ENCODE results near the gene UMODL1. TPM values are rescaled to one million over a fixed set of nuclear protein-coding genes. Genes with fewer than 3 reads are reported as not detected.

UMODL1 gene
- total and polyA plus RNA-seq, 2 donors (not counting 1 experiment from before 2014, with no cell fraction given), result not detected

DNA sequence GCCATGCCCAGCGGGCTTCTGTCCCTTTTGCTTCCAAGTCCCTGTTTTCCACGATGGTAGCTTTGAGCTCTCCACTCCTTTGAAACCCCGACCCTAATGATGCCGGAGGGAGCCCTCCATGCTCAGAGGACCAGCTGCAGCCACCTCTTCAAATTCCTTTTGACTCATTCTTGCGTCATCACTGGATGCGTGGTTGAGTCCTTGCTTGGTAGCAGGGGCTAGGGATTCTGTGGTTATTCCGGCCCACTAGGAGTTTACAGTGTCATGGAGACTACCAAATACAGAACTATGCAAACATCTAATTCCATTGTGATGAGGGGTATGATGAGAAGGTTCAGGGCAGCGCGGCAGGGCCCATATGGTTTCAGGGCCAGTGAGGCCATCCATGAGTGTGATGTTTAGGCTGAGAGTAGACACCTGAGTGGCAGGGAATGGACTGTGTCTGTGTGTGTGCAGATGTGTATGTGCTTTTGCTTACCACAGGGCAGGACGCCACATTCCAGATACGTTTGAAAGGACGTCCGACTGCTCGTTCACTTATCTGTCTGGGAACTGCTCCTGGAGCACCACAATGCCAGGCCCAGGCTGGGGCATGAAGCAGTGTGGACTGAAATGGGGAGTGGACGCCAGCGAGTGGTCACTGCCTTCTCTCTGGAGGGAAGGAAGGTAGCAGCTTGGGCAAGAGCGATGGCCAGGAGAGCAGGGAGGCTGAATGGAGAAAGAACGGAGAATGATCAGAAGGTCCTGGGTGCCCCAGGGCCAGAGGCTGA lies 30.5 kb upstream of the UMODL1 start:
- peaks cover 28% of the 10 kb centered on the region for H3K4me1 ChIP-seq (ENCODE audit: control insufficient read depth, extremely low read depth, insufficient read depth, low read length)
- peak overlapping the region; percentile 68 for H3K9ac ChIP-seq (ENCODE audit: insufficient read depth, low read length)
- peak overlapping the region; percentile 49 for H3K4me2 ChIP-seq (ENCODE audit: extremely low read depth, insufficient read depth, low read length)
- no peak overlapping the region for H3K4me3 ChIP-seq (replicated peaks in 1 of 4; ENCODE audit: control extremely low read depth in 1 of 4, insufficient read depth in 1 of 4, low read depth in 3 of 4, low read length in 4 of 4)
- H4K20me1 ChIP-seq (ENCODE audit: control insufficient read depth, extremely low read depth, insufficient read depth, low read length), result no peaks in the 10 kb centered on the region
- peak overlapping the region; percentile 98 for H3K27ac ChIP-seq (ENCODE audit: insufficient read depth, low read length)
- H2AFZ ChIP-seq (ENCODE audit: low read length), result no peak overlapping the region
- H3K79me2 ChIP-seq (ENCODE audit: control insufficient read depth, insufficient read depth, low read length), result no peaks in the 10 kb centered on the region
- peak; percentile 99 to 100 for DNase-seq (ENCODE audit: low read depth in 2 of 2)
- no peaks in the 10 kb centered on the region for H3K9me3 ChIP-seq (ENCODE audit: control insufficient read depth, insufficient read depth, low read depth, low read length)
- no peaks in the 10 kb centered on the region for H3K36me3 ChIP-seq (ENCODE audit: control insufficient read depth, insufficient read depth, low read length)
- TF ChIP-seq CTCF (conservative IDR thresholded peaks at IDR 0.05 in 1 of 2, IDR thresholded peaks at IDR 0.05 in 1 of 2; ENCODE audit: low read depth in 1 of 2, low read length in 2 of 2) (no peak), EZH2 (IDR thresholded peaks at IDR 0.05; ENCODE audit: low read length, missing control alignments) (no peak)
- no peaks in the 10 kb centered on the region for H3K27me3 ChIP-seq (ENCODE audit: control insufficient read depth, insufficient read depth, low read length)

DNA sequence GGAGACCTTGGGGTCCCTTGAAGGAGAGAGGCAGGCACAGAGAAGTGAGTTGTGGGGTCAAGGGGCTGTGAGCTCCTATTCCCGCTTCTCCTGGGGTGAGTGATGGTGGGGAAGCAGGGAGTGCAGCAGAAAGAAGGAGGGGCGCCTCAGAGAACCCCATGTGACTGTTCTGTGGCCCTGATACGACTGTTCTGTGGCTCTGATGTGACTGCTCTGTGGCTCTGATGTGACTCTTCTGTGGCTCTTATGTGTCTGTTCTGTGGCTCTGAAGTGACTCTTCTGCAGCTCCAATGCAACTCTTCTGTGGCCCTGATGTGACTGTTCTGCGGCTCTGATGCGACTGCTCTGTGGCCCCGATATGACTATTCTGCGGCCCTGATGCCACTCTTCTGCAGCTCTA lies 29.9 kb upstream of the UMODL1 start:
- Histone ChIP-seq H3K4me2 (ENCODE audit: extremely low read depth, insufficient read depth, low read length) (no peak overlapping the region), H3K36me3 (ENCODE audit: control insufficient read depth, insufficient read depth, low read length) (no peaks in the 10 kb centered on the region), H3K4me1 (ENCODE audit: control insufficient read depth, extremely low read depth, insufficient read depth, low read length) (peaks cover 28% of the 10 kb centered on the region), H3K27ac (ENCODE audit: insufficient read depth, low read length) (peak overlapping the region; percentile 98), H3K4me3 (replicated peaks in 1 of 4; ENCODE audit: control extremely low read depth in 1 of 4, insufficient read depth in 1 of 4, low read depth in 3 of 4, low read length in 4 of 4) (no peak overlapping the region), H4K20me1 (ENCODE audit: control insufficient read depth, extremely low read depth, insufficient read depth, low read length) (no peaks in the 10 kb centered on the region), H3K9ac (ENCODE audit: insufficient read depth, low read length) (peak overlapping the region; percentile 63), H3K27me3 (ENCODE audit: control insufficient read depth, insufficient read depth, low read length) (no peaks in the 10 kb centered on the region), H3K79me2 (ENCODE audit: control insufficient read depth, insufficient read depth, low read length) (no peaks in the 10 kb centered on the region), H2AFZ (ENCODE audit: low read length) (no peak overlapping the region), H3K9me3 (ENCODE audit: control insufficient read depth, insufficient read depth, low read depth, low read length) (no peaks in the 10 kb centered on the region)
- TF ChIP-seq CTCF (conservative IDR thresholded peaks at IDR 0.05 in 1 of 2, IDR thresholded peaks at IDR 0.05 in 1 of 2; ENCODE audit: low read depth in 1 of 2, low read length in 2 of 2), result no peak
- no peak for TF ChIP-seq EZH2 (IDR thresholded peaks at IDR 0.05; ENCODE audit: low read length, missing control alignments)
- no peak for DNase-seq (ENCODE audit: low read depth in 2 of 2)

DNA sequence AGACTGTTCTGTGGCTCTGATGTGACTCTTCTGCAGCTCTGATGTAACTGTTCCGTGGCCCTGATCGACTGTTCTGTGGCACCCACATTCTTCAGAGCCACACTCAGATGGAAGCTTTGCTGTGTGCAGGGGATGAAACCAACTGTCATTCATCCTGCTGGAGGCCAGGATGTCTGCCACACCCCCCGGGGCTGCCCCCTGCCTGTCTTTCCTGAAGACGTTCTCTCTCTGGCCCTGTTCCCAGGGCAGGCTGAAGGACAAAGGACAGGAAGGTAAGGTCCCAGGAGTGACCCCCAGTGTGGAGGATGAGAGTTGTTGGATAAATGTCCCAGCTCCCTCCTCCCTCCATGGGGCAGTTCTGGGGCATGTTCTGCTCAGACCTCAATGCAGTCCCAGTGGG lies 29.4 kb upstream of the UMODL1 start:
- Histone ChIP-seq H3K4me2 (ENCODE audit: extremely low read depth, insufficient read depth, low read length) (no peak overlapping the region), H3K27me3 (ENCODE audit: control insufficient read depth, insufficient read depth, low read length) (no peaks in the 10 kb centered on the region), H3K9me3 (ENCODE audit: control insufficient read depth, insufficient read depth, low read depth, low read length) (no peaks in the 10 kb centered on the region), H3K27ac (ENCODE audit: insufficient read depth, low read length) (no peak overlapping the region), H2AFZ (ENCODE audit: low read length) (no peak overlapping the region), H3K79me2 (ENCODE audit: control insufficient read depth, insufficient read depth, low read length) (no peaks in the 10 kb centered on the region), H3K4me3 (replicated peaks in 1 of 4; ENCODE audit: control extremely low read depth in 1 of 4, insufficient read depth in 1 of 4, low read depth in 3 of 4, low read length in 4 of 4) (no peak overlapping the region), H3K4me1 (ENCODE audit: control insufficient read depth, extremely low read depth, insufficient read depth, low read length) (peaks cover 28% of the 10 kb centered on the region), H3K36me3 (ENCODE audit: control insufficient read depth, insufficient read depth, low read length) (no peaks in the 10 kb centered on the region), H4K20me1 (ENCODE audit: control insufficient read depth, extremely low read depth, insufficient read depth, low read length) (no peaks in the 10 kb centered on the region), H3K9ac (ENCODE audit: insufficient read depth, low read length) (no peak overlapping the region)
- DNase-seq (ENCODE audit: low read depth in 2 of 2), result peak in 1 of 2 donors; percentile 27
- TF ChIP-seq EZH2 (IDR thresholded peaks at IDR 0.05; ENCODE audit: low read length, missing control alignments) (no peak), CTCF (conservative IDR thresholded peaks at IDR 0.05 in 1 of 2, IDR thresholded peaks at IDR 0.05 in 1 of 2; ENCODE audit: low read depth in 1 of 2, low read length in 2 of 2) (no peak)

All from fibroblast of lung (primary cell).